Right ventricle myocardium inferior (tissue), 1 donor: ENCODE results near the gene FUT3. TPM values are rescaled to one million over a fixed set of nuclear protein-coding genes. Genes with fewer than 3 reads are reported as not detected.

ENCODE experiments used
- ATAC-seq: fragments of 200-7000 bp; cut with Tn5 transposase; one replicate; pipeline ENCODE4 v1.9.1; 2020; ENCODE audit warnings: mild to moderate bottlenecking, moderate library complexity
- DNase-seq: peaks from one replicate; pipeline ENCODE4 v3.0.0; 2021; ENCODE audit errors: missing footprints
- intact Hi-C: fragments of 100-400 bp; cut with DNase I; formaldehyde crosslinking; loops from one replicate; pipeline ENCODE4 v1.11.0; 2022
- total RNA-seq: library from RNA; stranded (reverse); fragmentation: NEBNext Ultra II Directional; extraction: Animal tissue kit (Norgen Biotek cat#: 25700); gene quantifications from one replicate; pipeline ENCODE4 v1.2.1, GENCODE V29; 2021
- donor health status: DM: no; HTN: yes; CAD: no; lungs with severe emphysema.

Gene FUT3
- total RNA-seq, 1 donor from 2014 or later: not detected

DNA sequence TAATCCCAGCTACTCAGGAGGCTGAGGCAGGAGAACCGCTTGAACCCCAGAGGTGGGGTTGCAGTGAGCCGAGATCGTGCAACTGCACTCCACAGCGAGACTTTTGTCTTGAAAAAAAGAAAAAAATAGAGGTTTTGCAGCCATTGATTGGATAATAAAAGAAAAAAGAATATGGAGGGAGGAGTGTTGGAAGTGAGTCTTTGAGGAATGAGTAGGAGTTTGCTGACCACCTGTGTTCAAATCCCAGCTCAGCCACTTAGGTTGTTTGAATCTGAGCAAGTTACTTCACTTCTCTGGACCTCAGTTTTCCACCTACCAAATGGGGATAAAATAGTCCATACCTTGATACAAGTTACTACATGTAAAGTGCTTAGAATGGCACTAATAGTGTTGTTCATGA, 40.1 kb downstream of the FUT3 start:
- intact Hi-C loops: no loop called here
- DNase-seq (no peak), ATAC-seq (no peak)

DNA sequence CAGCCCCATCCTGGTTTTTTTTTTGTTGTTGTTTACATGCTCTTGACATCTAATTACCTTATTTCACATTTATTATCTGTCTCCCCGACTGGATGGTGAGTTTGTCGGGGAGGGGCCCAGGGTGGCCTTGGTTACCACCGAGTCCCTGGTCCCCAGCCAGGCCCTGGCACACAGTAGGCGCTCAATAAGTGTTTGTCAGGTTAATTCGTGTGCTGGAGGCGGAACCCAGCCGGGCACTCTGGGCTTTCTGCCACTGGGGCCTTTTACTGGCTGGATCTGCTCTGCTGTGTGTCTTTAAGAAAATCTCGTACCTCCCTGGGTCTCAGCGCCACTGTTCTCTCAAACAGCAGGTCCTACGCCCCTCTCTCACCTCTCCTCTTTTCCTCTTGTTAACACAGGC, 41.8 kb downstream of the FUT3 start:
- intact Hi-C loops: no loop called here
- no peak for DNase-seq

DNA sequence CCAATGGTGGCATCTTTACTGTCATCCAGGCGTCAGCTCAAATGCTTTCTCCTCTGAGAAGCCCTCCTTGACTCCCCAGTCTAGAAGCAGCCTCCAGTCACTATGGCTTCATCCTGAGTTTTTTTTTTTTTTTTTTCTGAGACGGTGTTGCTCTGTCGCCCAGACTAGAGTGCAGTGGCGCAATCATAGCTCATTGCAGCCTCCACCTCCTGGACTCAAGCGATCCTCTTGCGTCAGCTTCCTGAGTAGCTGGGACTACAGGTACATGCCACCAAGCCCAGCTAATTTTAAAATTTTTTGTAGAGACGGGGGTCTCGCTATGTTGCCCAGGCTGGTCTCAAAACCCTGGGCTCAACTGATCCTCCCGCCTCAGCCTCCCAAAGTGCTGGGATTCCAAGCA, 42.2 kb downstream of the FUT3 start:
- ATAC-seq (no peak), DNase-seq (no peak)
- intact Hi-C loops: no loop called here

More for the DNA sequence above, 41.8 kb downstream of the FUT3 start:
- ATAC-seq: no peak

DNA sequence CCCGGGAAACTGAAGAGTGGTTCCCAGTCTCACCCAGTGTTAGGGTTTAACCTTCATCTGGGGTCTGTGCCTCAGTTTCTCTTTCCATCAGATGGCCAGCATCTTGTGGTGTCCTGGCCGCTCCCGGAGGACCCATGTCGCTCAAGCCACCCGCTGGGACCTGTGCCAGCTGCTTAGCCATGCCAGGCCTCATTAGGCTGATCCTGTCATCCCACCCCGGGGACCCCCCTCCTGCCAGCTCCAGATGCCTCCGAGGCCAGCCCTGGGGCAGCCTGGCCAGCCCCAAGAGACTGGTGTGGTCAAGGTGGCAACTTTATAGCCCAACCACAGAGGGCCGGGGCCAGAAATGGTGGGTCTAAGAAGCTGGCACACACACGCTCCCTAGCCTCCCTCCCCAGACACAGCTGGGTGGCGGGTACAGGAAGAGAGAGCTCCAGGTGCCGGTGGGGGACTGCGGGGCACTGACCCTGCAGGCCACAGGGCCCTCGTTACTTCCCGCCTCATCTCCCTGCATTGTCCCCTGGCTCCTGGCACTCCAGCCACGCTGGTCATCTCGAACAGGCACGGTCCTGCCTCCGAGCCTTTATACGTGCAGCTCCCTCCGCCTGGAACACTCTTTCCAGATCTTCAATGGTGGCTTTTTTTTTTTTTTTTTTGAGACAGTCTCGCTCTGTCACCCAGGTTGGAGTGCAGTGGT, 43.0 kb downstream of the FUT3 start:
- ATAC-seq (no peak), DNase-seq (no peak)
- intact Hi-C loops: no loop called here

DNA sequence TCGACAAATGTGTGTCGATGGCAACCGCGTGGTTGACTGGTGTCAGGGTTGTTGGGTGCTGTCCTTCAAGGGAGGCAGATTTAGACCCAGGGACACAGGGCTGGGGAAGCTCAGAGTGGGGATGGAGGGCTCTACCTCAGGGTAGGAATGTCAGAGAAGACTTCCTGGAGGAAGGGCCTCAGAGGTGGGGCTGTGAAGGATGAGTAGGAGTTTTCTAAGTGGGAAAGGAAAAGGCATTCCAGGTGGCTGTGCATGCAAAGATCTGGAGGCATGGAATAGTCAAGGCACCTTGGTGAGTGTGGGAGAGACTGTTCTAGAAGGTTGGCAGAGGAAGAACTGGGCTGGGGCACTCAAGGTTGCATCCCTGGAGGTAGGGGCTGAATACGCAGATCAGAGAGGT, 44.3 kb downstream of the FUT3 start:
- intact Hi-C loops: loop anchor here (1.0 kb wide), 1 partner anchor 215 kb away; no protein-coding TSS in a partner anchor
- no peak for ATAC-seq
- DNase-seq: no peak

DNA sequence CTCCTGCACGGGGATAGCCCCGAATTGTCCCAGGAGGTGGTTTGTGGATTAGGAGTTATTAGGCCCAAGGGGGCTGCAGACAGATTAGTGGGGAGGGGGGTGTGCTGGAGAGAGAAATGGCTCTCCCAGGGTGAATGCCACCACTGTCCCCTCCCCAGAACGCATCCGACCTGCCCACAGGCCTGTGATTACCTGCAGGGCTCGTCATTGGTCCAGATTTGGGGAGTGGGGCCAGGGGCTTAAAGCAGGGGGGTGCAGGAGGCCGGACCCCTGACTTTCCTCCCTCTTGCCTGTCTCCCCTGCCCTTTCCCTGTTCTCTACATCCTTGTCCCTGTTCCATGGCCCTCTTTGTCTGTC, 45.1 kb downstream of the FUT3 start:
- no peak for DNase-seq
- ATAC-seq: no peak
- intact Hi-C loops: loop anchor here (1.0 kb wide), 1 partner anchor 216 kb away; no protein-coding TSS in a partner anchor

DNA sequence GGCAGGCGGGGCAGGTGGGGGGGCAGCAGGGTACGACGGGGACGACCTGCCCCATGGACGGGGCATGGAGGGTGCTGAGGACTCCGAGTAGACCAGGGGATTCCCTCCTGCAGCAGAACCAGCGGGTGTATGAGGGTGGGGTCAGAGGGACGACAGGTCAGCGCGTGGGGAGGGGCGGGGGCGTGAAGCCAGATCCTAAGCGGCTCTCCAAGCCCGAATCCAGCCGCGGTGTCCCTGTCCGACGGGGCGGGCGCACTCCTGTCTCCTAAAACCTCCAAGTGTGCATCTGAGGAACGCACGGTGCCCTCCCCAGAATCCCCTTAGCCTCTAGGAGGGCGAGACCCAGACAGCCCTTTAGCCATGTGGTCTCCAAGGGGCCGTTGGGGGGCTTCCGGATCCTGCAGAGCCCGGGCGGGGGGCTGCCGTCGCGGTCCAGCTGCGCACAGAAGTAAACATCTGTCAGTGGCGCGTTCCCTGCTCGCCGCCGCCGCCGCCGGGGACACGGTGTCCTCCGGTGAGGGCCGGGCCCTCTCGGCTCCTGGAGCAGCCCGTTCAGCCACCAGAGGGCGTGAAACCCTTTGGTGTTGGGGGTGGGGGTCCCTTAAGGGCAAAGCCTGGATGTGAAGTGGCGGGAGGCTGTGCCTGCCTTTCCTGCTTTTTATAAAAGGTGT, 45.7 kb downstream of the FUT3 start:
- ATAC-seq (peak; percentile 64), DNase-seq (no peak)
- intact Hi-C loops: loop anchor here (1.0 to 2.0 kb wide), 2 partner anchors 21 to 217 kb away; no protein-coding TSS in a partner anchor

DNA sequence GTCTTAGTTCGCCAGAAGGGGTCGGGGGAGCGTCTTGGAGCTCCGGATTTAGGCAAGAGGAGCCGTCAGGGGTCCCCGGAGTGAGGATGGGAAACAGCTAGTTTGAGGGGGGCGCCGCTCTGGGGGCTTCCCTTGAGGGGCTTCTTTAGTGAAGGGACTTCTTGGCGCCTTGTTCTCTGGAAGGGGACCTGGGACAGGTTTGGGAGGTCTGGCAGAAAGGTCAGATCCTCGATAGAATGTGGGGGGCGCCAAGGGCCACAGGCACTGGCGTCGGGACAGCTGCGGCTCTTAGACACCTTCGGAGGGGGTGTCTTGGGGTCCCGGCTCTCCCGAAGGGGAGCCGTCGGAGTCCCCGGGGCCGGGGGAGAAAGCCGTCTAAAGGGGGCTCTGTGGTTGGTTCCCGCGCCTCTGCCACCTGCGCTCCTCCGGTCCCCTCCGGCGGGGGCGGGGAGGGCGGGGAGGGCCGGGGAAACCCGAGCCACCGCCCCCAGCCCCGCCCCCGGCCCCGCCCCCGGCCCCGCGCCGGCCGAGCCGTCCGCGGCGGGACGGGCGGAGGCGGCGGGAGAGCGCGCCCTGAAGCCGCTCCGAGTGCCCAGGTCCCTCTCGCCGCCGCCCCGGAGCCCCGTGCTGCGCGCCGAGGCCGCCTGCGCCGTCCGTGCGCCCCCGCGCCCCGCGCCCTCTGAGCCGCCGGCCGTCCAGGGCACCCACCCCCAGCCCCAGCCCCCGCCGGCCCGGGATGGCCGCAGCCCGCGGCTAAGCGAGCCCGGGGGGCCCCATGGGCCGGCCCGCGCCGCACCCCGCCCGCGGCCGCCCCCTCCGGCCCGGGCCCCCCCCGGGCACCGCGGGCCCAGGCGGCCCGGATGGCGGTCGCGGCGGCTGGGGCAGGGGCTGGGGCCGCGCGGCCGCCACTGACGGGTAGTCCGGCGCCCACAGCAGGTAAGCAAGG, 46.5 kb downstream of the FUT3 start, which contains the start of gene NRTN:
TSS of gene NRTN (plus strand) at position 552 of the 946 bp plus-strand sequence. CDS start 19,099 bp downstream, outside the sequence.
- intact Hi-C loops: loop anchor here (1.0 to 2.0 kb wide), 2 partner anchors 22 to 88 kb away; no protein-coding TSS in a partner anchor
- peak; percentile 55 for ATAC-seq
- no peak for DNase-seq

DNA sequence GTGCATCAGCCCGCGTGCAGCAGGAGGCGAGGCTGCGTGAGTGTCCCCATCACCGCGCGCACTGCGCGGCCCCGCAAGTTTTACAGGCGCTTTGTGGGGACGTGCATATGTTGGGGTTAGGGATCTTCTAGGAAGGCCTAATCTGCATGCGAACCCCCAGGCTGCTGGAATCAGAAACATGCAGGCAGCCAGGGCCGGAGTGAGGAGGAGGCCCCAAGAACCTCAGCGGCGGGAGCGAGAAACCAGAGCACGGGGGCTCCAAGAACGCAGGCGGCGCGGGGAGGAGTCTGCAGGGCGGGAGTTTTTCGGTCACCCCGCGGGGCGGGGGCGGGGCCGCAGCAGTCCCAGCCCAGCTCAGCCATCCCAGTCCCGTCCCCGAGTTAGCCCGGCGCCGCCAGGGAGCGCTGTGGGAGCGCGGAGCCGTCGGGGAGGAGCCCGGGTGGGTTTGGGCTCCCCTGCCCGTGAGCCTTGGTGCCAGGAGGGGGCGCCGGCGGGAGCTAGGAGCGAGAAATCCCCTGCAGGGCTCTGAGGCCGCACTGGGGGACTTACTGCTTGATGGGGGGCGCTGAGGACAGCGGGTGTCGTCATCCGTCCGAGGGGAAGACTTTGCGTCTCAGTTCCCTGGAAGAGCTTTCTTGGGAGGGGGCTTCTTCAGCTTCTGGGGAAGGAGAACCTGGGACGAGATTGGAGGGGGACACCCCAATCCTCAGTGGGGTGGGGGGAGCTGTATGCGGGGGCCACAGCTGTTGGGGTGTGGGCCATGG, 47.3 kb downstream of the FUT3 start:
- intact Hi-C loops: loop anchor here (1.0 to 2.0 kb wide), 2 partner anchors 23 to 88 kb away; no protein-coding TSS in a partner anchor
- peak; percentile 92 for DNase-seq
- peak; percentile 87 for ATAC-seq

DNA sequence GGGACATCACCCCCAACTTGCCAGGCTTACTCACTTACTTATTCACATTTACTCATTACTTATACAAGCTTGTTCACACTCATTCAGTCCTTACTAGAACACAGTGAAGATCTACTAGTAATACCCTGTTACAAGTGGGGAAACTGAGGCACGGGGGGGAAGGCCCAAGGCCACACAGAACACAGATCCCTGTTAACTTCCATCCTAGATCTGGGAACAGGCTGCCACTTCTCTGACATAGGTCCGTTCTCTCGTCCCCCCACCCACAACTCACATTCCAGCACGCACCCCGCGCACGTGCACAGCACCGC, 47.9 kb downstream of the FUT3 start:
- ATAC-seq (no peak), DNase-seq (no peak)
- intact Hi-C loops: no loop called here

DNA sequence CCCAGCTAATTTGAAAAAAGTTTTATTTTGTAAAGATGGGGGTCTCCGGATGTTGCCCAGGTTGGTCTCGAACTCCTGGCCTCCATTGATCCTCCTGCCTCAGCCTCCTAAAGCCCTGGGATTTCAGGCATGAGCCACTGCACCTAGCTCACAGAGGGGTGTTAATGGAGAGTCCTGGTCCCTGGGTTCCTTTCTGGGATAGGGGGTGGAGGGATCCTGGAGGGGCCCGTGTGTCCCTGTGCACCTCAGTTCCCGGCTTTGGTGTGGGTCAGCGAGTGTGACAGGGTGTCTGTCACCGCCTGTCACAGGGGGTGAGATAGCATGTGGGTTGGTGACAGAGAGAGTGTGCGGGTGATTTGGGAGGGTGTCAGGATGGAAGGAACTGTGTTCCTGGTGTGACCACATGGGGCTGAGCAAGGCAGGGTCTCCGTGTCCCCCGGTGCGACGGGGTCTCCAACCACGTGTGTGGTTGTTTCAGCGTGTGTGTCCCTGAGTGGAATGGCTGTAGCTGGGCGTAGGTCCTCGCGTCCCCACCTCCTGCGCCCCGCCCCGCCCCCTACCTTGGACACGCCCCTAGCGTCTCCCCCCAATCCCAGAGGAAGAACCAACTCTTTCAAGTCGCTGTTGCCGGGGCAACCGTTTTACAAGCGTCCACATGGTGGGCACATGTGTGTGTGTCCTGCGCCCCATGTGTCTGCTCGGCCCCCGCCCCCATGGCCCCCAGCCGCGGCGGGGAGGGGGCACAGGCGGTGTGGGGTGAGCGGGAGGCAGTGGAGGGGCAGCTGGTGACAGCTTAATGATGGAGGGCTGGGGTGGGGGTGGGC, 49.2 kb downstream of the FUT3 start:
- no peak for DNase-seq
- no peak for ATAC-seq
- intact Hi-C loops: no loop called here

DNA sequence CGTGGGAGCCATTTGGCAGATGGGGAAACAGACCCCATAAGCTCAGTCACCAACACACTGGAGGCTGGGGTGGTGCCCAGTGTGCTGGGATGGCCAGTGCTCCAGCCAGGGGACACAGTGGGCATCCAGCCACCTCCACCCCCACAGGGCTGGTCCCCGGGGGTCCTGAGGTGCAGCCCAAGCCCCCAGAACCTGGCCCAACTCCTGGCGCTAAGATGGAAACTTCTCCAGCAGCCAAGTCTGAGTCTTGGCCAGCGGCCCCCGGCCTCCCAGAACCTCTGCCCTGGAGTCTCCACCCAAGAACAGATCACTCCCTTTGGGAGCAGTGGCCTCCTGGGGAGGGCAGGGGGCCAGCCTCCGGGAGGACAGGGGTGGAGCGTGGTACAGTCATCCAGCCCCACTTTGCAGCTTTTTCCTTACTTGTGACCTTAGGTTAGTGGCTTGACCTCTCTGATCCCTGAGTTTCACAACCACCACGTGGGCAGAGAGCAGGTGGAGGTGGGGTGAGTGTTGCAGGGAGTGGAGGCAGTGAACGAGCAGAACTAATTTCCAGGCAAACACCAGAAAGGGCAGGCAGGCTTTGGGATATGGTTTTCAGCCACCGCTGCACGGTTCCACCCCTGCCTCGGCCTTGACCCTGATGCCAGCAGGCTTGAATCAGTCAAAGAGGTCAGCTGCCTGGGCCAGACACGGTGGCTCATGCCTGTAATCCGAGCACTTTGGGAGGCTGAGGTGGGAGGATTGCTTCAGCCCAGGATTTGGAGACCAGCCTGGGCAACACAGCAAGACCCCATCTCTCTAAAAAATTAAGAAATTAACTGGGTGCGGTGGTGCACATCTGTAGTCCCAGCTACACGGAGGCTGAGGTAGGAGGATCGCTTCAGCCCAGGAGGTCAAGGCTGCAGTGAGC, 50.6 kb downstream of the FUT3 start:
- no peak for ATAC-seq
- intact Hi-C loops: no loop called here
- DNase-seq: no peak

DNA sequence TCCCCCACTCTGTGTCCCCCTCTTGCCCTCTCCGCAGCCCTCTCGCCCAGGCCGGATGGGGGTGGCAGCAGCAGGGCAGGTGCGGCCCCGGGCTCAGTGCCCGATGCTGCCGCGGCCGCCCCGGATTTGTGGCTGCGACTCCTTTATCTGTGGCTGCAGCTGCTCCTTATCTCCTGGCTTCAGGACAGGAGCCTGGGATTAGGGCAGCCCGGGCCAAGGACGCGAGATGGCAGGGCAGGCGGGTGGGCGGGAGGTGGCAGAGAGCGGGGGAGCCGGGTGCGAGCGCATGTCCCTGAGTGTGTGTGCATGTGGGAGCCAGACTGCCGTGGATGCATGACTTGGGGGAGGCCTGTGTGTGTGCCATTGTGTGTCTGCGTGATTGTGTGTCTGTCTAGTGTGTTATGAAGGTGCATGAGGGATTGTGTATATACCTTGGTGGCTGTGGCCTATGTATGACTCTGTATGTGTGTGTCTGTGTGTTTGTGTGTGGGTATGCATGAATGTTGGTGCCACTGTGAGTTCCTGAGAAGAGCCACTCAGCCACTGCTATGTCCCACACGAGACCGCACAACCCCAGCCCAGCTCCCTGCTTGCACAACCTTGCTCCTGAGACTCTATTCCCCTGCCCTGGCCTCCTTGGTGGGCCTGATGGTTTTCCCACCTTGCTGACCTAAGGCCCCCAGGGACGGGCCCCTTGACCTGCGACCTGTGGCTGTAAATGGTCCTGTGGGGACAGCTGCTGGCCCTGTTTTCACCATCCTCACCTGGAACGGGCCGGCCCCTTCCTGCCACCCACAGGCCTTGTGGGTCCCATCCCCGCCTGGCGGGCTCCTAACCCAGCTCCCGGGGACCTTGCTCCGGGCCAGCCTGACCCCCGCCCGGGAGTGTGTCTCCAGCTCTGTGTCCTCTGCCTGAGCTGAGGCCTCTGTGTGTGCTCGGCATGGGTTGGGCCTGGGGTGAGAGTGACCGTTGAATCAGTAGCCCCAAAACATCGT, 51.7 kb downstream of the FUT3 start:
- no peak for DNase-seq
- ATAC-seq: peak; percentile 33
- intact Hi-C loops: no loop called here

DNA sequence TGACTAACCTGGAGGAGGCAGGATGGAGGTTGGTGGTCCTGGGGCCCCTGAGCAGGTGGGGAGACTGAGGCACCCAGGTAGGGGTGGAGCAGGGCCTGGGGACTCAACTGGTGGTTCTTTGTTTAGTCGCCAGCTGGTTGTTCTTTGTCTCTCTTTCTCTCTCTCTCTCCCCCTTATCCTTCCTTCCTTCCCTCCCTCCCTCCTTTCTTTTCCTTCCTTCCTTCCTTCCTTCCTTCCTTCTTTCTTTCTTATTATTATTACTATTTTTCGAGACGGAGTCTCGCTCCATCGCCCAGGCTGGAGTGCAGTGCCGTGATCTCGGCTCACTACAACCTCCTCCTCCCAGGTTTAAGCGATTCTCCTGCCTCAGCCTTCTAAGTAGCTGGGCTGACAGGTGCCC, 53.0 kb downstream of the FUT3 start:
- intact Hi-C loops: no loop called here
- ATAC-seq (no peak), DNase-seq (no peak)

DNA sequence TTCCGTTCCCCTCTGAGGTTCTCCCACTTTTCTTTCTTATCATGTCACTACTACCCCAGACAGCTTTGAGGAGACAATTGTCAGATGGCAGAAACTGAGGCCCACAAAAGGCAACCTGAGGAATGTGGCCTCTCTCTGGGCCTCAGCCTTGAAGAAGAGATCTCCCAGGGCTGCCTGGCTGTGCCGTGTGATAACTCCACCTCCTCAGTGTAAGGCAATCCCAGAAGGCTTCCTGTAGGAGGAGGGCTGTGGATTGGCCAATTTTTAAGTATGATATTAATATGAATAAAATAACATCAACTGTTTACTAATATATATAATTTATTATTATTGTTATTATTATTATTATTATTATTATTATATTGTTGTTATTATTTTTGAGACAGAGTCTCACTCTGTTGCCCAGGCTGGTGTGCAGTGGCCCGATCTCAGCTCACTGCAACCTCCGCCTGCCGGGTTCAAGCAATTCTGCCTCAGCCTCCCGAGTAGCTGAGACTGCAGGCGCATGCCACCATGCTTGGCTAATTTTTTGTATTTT, 55.8 kb downstream of the FUT3 start:
- intact Hi-C loops: no loop called here
- ATAC-seq (no peak), DNase-seq (no peak)
